HCEC 1CT (cell line): ENCODE data around the gene CAMKV.

Source experiments
- DNase-seq: peaks from one replicate; pipeline ENCODE4 v3.0.0-alpha.2; 2017

CAMKV gene

DNA sequence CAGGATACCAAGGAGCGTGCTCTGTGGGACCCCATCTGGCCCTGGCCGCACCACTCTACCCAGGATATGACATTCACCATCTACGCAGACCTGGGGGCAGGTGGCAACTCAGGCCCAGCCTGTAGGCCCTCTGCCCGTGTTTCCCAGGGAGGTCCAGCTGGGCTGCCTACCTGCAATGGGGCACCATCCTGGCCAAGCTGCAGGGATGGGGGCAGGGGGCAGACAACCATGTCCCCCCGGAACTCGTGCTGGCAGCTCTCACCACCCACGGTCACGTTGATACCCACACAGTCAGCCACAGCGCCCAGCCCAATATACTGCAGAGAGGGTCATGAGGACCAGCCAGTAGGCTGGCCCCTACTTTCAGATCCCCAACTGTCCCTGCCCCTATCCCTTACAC lies 26.1 kb upstream of the CAMKV start:
- DNase-seq, result no peak

DNA sequence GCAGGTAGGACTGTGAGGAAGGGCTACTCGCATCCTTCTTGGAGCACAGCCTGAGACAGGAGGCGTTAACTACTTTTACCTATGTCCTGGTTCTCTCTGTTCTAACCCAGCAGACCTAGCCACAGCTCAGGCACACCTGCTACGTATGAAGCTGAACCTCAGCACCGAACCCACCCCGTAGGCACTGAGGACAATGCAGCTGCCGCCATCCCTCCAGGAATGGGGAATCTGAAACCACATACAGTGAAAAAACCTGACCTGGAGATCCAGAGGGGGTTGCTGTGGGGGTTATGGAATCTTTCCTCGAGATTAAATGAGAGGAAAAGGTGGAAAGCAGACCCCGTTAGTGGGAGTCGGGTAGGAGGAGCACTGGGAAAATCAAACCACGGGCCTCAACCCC lies 19.6 kb upstream of the CAMKV start:
- DNase-seq, result no peak

DNA sequence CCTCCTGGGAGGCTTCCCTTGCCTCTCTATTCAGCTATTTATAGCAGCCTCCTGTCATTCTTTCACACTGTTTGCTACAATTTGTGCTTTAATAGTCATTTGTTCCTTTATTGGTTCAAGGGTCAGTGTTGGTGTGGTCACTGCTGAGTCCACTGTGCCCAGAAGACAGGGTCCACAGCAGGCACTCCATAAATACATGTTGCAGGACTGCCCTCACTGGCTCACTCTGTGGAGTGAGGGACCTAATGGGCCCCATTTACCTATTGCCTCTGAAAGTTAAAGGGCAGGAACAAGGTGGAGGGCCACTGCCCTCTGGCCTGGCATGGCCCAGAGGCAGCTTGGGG lies 17.2 kb upstream of the CAMKV start:
- no peak for DNase-seq

DNA sequence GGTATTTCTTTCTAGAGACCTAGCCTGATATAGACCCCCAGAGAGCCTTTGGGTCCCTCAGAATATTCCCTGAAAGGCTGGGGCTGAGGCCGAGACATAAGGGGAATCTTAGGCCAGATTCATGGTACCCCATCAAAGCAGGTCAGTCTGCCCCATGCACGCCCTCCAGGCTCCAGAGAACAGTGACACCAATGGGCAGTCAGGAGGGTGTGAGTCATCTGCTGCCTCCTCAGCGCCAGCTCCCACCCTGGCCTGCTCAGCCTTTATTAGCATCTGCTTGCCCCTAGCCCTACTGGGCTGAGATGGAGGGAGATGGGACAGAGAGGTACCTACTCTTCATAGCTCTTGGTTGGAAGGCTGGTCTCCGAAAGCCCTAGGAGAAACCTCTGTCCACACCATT lies 14.3 kb upstream of the CAMKV start:
- DNase-seq, result no peak

DNA sequence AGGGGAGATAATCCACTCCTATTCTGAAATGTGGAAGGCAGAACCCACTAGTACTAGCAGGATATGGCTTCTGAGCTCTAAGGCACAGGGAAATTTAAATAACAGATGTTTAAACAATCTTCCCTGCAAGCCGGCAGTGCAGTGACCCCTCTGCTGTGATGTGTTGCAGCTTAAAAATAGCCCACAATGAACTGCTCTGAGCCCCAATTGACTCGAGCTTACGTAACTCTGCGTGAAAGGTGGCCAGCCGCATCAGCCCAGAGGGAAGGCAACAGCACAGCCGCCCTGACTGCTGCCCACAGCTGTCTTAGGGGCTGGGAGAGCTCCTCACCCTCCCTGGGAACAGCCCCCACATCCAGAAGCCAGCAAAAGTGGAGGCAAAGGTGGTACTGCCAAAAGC lies 12.5 kb upstream of the CAMKV start:
- DNase-seq, result no peak

DNA sequence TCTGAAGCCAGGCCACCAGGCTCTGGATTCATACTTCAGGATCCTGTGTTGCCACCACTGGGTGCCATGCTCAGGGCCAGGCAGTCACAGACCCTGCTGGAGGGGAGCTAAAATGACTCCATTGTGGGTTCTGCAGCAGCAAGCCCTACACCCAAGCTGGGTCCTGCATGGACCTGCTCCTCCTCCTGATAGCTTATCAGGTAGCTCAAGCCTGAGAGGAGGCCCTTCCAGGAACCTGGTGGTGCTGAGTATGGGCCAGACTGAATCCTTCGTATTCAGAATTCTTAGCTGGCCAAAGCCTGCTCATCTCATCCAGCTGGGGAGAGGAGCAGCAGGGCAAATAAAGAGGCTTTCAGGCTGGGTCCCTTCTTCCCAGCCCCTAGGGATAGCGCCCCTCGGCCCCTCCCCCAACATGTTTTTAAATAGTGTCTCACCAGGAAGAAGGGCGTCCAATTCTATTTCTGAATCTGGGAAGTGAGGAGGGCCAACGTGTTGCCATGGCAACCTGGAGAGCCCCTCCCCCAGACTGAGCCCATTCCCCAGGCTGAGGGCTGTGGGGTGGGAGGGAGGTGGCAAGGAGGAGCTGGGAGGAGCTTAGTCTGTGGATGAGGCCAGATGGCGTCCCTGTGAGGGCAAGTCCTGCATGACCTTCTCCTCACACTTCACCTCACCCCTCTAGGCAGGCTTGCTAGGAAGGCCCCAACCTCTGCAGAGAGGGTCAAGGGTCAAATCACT lies 11.0 kb upstream of the CAMKV start:
- DNase-seq, result no peak

DNA sequence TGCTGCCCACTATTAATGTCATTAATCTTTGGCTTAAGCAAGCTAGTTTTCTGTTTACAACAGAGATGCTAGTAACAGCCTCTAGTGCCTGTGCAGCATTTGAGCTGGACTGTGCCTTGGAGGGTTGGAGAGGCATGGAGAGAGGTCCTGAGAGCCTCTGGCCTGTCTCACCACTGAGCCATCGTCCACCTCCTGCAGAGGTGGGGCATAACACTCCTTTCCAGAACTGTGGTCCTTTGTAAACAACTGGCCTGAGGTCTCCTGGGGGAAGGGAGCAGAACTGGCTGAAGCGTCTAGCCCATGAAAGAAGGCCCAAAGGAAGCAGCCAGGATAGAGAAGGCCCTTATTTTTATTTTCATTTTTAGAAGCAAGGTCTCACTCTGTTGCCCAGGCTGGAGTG lies 10.0 kb upstream of the CAMKV start:
- DNase-seq, result no peak

DNA sequence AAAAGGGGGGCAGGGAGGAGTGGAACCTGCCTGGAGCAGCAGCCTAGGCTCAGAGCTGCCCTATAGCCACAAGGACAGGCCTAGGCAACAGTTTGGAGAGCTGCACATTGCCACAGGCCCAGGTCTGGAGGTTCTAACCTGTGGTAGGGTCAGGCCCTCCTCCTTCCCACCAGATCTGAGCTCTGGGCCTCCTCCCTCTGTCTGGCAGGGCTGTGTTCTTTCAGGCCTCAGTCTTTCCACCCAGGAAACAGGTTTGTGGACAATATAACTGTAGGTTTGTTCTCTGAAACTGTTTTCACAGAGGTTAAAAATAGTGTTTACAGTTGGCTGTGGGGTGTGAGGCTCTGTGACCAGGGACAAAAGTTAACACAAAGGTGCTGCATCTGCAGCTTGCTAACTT lies 9.0 kb upstream of the CAMKV start:
- DNase-seq, result no peak

DNA sequence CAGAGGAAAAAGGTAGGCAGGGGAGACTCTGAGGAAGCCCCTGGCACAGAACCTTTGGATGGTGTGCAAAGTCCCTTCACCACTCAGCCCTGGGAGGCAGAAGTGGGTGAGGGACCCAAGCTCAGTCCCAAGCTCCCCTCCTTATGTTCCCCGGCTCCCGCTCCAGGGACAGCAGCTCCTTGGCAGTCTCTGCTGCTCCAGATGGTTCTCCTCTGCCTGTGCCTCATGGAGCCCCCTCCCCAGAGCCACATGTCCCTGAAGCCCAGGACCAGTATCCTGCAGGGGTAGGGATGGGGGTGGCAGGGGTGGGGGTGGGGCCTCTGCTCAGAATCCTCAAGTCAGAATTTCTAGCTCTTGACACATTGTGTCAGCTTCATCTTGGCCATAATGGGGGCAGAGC lies 8.0 kb upstream of the CAMKV start:
- DNase-seq, result no peak

DNA sequence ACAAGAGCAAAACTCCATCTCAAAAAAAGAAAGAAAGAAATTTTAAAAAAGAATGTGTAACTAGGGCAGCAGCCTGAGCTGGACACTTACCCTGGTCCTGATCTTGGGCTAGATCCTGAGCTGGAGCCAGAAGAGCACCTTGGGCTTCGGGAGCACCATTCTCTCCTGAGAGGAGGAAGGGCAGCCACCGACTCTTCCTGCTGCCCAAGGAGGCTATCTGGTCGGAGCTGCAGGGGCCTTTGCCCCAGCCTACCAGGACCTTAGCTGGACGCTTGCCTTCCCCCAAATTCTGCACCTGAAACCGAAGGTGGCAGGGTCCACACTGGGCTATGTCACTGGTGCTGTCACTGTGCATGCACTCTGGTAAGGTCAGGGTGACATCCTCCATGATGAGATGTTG lies 6.9 kb upstream of the CAMKV start:
- no peak for DNase-seq

DNA sequence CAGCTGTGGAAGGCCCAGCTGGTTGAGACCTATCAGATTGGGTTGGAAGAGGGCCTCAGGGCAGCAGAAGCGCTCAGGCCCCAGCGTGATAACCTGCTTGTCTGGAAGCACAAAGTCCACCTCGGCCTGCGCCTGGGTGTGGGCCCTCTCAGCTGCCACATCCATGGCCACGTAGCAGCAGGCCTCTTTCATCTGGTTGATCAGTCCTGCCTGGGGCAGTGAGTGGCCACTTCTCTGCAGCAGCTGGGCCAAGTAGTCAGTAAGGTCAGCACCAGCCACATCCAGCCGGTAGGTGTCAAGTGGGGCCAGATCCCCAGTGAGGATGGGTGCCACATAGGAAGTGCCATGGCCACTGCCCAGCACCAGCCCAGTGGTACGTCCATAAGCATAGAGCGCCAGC lies 3.9 kb upstream of the CAMKV start:
- no peak for DNase-seq

DNA sequence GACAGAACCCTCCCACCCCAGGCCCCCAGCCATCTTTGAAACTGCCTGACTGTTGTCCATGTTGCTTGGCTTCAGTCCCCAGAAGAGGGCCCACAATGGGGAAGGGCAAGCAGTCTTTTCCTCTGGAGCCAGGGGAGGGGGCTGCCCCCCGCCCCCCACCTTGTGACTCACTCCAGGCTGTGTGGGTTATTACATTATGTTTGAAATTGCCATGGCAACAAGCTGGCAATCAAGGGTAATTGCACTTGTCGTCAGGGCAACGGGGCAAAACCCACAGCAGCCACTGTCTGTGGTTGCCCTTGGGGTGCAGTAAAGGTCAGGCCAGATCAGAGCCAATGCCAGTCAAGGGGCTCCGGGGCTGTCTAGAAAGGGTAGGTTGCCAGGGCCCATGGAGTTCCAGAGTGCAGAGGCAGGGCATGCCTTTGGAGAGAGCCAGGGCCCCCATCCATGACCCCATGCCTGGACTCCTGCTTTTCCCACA lies 3.1 kb upstream of the CAMKV start:
- DNase-seq, result no peak

DNA sequence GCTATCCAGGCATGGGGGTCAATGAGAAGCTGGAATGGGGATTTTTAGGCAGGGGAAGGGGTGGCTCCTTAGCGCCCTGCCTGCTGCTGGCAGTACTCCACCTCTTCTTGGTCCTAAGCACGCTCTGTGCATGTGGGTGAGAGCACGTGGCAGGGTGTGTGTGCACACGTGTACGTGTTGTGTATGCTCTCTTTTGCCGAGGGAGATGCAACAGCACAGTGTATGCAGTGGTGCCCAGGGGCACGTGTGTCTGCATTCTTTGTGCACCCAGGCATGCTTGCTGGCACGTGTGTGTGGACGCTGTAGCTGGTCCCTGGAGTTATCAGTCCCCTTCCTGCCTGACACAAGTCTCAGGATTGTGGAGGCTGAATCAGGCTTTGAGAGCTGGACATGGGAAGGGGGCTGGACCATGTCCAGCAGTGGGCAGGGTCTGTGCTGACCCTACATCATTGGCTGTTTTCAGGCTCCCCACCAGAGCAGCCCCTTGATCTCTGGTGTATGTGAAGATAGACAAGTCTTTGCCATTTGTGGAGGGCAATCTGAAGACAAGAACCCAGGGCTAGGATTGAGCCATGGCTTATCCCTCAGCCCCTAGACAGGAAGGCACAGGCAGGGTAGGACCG lies 1.9 kb upstream of the CAMKV start:
- no peak for DNase-seq

DNA sequence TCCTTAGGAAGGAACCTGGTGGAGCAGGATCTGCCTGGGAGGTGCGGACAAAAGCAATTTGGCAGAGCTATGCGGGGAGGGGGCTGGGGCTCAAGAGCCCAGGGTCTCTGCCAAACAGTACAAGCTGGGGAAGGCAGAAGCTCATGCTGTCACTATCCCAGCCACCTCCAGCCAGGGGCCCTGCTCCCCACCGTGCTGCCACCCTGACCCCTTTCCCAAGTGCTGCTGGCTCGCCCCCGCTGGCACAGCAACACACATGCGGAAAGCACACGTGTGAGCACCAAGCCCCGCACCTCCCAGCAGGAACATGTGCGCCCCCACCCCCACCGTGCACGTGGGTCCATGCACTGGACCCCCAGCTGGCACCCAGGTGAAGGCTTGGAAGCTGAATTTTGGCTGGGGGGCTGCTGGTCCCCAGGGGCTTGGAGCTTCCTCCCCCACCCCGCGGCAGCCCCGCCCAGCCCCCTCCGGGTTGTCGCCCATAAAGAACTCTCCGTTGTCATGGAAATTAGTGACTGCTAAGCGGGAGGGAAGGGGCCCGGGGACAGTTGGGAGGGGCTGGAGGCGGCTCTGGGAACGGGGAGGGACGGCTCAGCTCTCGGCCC lies 742 bp downstream of the CAMKV start:
- DNase-seq, result no peak

DNA sequence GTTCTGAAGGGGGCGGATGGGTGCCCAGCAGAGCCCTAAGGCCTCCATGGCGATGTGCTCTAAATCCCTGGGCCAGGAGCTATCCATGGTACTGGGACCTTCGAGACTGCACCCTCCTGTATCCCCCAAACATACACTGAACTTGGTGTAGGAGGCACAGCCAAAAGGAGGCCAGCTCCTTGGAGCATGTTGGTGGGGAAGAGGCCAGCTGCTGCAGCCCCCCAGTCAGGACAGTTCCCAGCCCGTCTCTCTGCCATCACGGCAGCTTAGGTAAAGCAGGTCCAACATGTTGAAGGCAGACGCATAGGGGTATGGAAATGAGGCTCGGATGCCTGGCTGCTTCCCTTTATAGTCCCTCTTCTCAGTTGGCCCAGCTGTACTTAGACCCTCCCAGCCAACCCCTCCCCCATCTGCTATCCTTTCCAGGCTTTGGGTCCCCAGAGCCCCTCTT lies 1.8 kb downstream of the CAMKV start:
- no peak for DNase-seq

DNA sequence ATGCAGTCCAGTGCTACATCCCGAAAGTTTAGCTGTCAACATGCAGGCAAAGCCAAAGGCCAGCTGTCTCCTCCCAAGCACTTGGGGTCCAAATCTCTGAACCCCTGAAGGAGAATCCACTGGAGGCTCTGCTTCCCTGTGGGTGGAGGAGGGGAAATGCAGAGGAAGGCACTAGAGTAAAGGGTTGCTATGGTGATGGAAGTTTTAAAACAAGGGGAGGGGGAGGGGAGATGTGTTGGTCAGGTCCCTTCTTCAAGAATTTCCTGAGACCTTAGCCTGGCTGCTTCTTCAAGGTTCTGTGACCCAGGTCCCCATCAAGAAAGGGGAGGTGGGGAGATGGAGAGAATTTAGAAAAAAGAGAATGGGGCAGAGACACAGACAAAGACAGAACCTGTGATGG lies 2.3 kb downstream of the CAMKV start:
- no peak for DNase-seq

DNA sequence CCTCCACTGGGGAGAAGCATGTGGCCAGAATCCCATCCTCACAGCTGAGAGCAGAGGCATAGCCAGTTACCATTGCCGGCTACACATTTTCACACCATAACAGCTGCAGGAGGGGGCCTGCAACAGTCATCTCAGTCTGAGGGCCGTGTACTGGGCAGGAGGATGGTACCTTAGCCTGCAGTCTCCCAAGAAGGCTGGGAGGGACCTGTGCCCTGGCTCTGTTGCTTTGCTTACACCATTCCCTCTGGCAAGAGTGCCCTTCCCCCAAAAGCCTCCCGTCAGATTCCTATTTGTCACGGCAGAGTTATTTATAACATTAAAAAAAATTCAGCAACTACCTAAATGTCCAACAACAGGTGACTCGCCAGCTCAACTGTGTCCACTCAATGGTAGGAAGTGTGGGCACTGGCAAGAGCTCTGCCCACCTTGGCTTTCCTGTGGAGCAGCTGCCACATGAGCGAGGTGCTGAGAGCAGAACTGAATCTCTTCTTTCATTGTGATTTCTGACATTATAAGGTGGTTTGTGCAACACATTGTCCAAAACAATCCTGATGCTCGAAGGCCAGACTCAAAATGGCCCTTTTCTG lies 4.4 kb downstream of the CAMKV start:
- no peak for DNase-seq

DNA sequence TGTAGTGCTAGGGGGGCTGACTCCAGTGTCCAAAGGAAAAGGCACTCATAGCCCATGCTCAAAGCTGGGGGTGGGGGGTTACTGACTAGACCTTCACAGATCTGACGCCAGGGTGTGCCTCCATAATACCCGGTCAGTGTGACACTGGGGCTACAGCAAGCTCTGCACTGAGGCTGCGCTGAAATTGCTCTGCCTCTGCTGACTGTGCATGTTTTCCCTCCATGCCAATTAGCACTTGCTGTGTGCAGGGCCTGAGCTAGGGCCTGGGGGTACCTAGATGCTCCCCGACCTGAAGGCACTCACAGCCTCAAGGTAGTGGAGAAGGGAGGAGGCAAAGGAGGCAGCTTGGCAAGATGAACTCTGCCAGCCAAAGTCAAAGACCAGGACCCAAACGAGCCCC lies 5.2 kb downstream of the CAMKV start:
- no peak for DNase-seq

DNA sequence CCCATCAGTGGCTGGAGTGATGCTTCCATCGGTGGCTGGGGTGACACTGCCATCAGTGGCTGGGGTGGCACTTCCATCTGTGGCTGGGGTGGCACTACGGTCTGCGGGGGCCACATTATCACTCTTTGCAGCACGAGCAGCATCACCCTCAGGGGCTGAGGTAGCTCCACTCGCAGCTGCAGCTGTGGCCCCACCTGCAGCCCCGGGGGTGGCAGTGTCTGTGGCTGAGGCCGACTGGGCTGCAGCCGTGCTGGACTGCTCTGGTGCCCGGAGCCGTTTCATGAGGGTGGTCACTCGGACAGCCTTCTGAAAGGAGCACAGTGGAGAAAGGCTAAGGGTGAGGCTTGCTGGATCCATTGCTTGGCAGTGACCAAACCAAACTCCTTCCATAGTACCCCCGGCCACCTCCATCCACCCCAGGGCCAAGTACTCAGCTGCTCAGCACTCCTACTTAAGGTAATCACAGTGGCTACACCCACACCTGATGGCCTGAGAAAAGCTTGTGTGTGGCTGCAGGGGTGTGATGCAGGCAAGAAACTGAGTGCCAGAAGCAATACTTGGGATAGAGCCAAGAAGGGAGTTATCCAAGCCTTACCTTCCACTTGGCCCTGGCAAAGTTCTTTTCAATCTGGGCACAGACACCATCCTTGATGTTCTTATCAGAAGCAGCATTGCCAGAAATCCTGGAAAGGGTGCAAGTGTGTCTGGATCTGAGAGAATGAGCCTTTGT lies 10.0 kb downstream of the CAMKV start:
- DNase-seq, result no peak

DNA sequence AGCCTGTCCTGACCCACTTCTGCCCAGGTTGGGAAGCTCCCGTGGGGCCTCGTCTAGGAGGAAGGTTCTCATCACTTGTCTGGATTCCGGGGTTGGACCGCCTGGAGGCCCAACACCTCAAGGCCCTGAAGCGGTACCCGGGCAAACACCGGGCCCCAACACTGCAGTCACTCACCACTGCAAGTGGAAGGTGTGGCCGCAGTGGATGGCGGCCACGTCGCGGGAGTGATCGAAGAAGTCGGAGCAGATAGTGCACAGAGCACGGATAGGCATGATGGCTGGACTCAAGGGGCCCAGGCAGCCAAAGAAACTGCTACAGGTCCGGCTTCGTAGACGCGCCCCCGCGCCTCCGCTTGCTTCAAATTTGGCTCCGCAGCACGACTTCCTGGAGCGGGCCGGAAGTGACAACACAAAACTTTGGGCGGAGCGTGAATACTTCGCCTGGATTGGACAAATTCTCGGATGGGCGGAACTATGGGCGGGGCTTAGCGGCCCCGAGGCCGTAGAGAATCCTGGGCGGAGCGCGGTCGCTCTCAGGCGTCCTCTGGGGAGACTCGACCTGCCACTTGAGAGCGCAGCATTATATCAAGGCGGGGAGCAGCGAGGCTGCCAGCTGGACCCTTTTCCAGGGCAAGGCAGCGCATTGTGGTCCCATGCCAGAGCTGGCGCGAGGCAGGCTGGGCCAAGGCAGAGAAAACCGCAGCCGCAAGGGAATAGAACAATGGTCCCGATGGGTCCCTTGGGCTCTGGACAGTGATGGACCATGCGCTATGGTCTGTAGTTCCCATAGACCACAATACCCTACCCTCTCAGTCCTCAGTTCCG lies 13.3 kb downstream of the CAMKV start, which contains the start of gene TRAIP:
TSS of gene TRAIP (minus strand) at position 384 of the 825 bp plus-strand sequence. CDS start at position 273, 111 bp downstream.
- peak; percentile 88 for DNase-seq

DNA sequence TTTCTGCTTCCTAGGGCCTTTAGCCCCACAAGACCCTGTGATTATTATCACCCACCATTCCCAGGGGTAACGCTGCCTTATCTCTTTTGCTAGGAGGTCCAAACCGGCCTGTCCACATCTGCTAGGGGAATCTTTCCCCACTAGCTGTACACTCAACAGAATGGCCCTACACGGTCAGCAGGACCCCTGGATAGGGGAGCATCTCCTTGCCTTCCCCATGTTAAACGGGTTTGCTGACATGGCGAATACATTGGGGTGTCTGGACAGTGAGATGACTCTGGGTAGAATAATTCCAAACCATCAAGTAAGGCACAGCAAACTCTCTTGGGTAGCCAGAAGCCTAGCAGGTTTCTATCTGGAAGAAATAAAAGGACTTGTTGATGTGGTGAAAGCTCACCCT lies 14.0 kb downstream of the CAMKV start:
- DNase-seq, result no peak

DNA sequence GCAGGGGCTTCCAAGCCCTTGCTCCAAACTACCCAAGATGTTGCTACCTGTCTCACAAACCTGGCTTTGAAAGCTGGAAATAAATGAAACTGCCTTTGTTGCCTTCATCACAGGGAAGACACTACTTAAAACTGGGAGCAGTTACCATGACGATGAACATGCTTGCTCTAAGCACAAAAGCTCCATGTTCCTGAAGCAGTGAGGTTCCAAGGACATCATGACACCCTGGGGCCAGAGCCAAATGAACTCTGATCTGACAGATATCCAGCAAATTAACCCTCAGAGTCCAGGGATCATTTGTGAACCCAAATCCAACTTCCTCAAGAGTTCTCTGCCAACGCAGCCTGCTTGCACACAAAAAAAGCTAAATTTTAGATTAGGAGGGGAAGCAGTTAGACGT lies 24.0 kb downstream of the CAMKV start:
- no peak for DNase-seq
